Neural crest cell (in vitro differentiated cells): ENCODE data around the gene CEPT1. TPM values are rescaled to one million over a fixed set of nuclear protein-coding genes. Genes with fewer than 3 reads are reported as not detected.

Experiments used
- DNase-seq: peaks from one replicate; pipeline ENCODE4 v3.0.0; 2021; ENCODE audit warnings: low read depth, mixed read lengths, low spot score
- H3K27ac Mint-ChIP-seq: one replicate; pipeline ENCODE4 v1.8.0; 2021; ENCODE audit warnings: mild to moderate bottlenecking, mixed read lengths; ENCODE audit not compliant: unreplicated experiment
- H3K27me3 Mint-ChIP-seq: 2 replicates; pipeline ENCODE4 v1.8.0; 2021; ENCODE audit warnings: low read depth, mild to moderate bottlenecking, mixed read lengths
- H3K36me3 Mint-ChIP-seq: 2 replicates; pipeline ENCODE4 v1.8.0; 2021; ENCODE audit warnings: low read depth, mild to moderate bottlenecking, mixed read lengths
- H3K4me1 Mint-ChIP-seq: 2 replicates; pipeline ENCODE4 v1.8.0; 2021; ENCODE audit warnings: mixed read lengths
- H3K4me3 Mint-ChIP-seq: one replicate; pipeline ENCODE4 v1.8.0; 2021; ENCODE audit warnings: mild to moderate bottlenecking, mixed read lengths
- H3K9me3 Mint-ChIP-seq: 2 replicates; pipeline ENCODE4 v1.8.0; 2021; ENCODE audit warnings: mixed read lengths
- CTCF ChIP-seq: fragments of 200-600 bp; sonication (generic); conservative IDR thresholded peaks from 2 replicates; pipeline ENCODE4 v1.5.0; 2021; ENCODE audit warnings: antibody characterized with exemption, mild to moderate bottlenecking
- total RNA-seq: library from RNA; stranded (reverse); gene quantifications from 2 replicates; pipeline ENCODE4 v1.2.1, GENCODE V29; 2021

The CEPT1 gene
- total RNA-seq, 1 donor from 2014 or later: 27.3 TPM

GRCh38 chr1:111104981-111105380 lies 35.0 kb upstream of the CEPT1 start:
- no peak overlapping the region for H3K27ac Mint-ChIP-seq
- peaks cover 27% of the 10 kb centered on the region for H3K9me3 Mint-ChIP-seq
- no peak for DNase-seq
- no peaks in the 10 kb centered on the region for H3K4me1 Mint-ChIP-seq
- no peak overlapping the region for H3K4me3 Mint-ChIP-seq
- H3K36me3 Mint-ChIP-seq: peaks cover 50% of the 10 kb centered on the region
- TF ChIP-seq CTCF: no peak
- H3K27me3 Mint-ChIP-seq: no peaks in the 10 kb centered on the region

- Mint-ChIP-seq H3K9me3 (peaks cover 12% of the 10 kb centered on the region), H3K36me3 (peaks cover 29% of the 10 kb centered on the region), H3K4me3 (no peak overlapping the region), H3K4me1 (no peaks in the 10 kb centered on the region), H3K27me3 (no peaks in the 10 kb centered on the region), H3K27ac (no peak overlapping the region)
- TF ChIP-seq CTCF: no peak
- no peak for DNase-seq
Observed at GRCh38 chr1:111110197-111110899, 29.7 kb upstream of the CEPT1 start.

GRCh38 chr1:111116496-111116895 lies 23.5 kb upstream of the CEPT1 start:
- no peak overlapping the region for H3K4me3 Mint-ChIP-seq
- no peak for TF ChIP-seq CTCF
- H3K27me3 Mint-ChIP-seq: no peaks in the 10 kb centered on the region
- no peak overlapping the region for H3K27ac Mint-ChIP-seq
- H3K9me3 Mint-ChIP-seq: no peaks in the 10 kb centered on the region
- peaks cover 17% of the 10 kb centered on the region for H3K36me3 Mint-ChIP-seq
- no peak for DNase-seq
- H3K4me1 Mint-ChIP-seq: no peaks in the 10 kb centered on the region

- DNase-seq: no peak
- Mint-ChIP-seq H3K36me3 (peaks cover 8% of the 10 kb centered on the region), H3K27ac (no peak overlapping the region), H3K27me3 (no peaks in the 10 kb centered on the region), H3K9me3 (no peaks in the 10 kb centered on the region), H3K4me3 (no peak overlapping the region), H3K4me1 (peaks cover 4% of the 10 kb centered on the region)
- no peak for TF ChIP-seq CTCF
Observed at GRCh38 chr1:111126354-111126753, 13.7 kb upstream of the CEPT1 start.

GRCh38 chr1:111127923-111128643 lies 11.9 kb upstream of the CEPT1 start:
- no peaks in the 10 kb centered on the region for H3K9me3 Mint-ChIP-seq
- H3K36me3 Mint-ChIP-seq: peaks cover 8% of the 10 kb centered on the region
- no peak for DNase-seq
- H3K4me3 Mint-ChIP-seq: no peak overlapping the region
- no peak overlapping the region for H3K27ac Mint-ChIP-seq
- H3K27me3 Mint-ChIP-seq: no peaks in the 10 kb centered on the region
- peaks cover 4% of the 10 kb centered on the region for H3K4me1 Mint-ChIP-seq
- no peak for TF ChIP-seq CTCF
